ENCODE measurements around the gene TMED8. TPM values are rescaled to one million over a fixed set of nuclear protein-coding genes. Genes with fewer than 3 reads are reported as not detected.
"Not testable (repeated sequence)": the region's sequence is repeated elsewhere in the genome, so short reads cannot be mapped to it uniquely, and the experiment has no call there.

Gene TMED8
- total and polyA plus RNA-seq, 5 donors = 2.4 to 7.5 (median 6.4) TPM

DNA sequence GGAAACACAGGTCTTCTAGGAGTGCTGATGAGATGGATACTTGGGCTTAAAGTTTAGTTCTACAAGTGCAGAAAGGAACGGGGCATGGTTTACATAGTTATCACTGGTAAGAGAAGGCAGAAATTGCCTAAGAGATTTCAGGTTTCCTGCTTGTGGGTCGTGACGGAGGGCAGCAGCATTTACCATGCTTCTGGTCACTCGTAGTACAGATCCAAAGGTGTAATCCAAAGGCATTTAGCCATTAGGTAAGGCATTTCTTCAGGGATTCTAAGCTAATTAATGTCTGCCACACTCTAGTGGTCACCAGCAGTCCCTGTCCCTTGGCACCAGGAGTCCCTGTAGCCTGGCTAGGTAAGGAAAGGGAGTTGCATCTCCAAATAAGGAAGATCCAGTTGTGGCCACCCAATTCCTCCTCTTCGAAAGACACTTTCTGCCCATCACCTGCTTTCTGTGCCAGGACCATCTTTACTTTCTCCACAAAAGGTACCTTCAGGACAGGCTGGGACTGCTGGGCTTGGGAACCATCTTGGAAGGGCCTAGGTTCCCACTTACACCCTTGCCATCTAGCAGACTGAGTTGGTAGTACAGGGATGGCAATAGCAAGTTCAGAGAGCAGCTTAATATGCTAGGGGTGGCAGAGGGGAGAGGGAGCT is 54.5 kb downstream of the TMED8 start:
- no peak for DNase-seq
- WGBS = 55% methylated on average over 5 of the region's 5 CpGs
- intact Hi-C loops (cut with DNase I) = loop anchor here in 1 of 4 donors (5.0 kb wide), 1 partner anchor 135 kb away; the partner anchor contains the start of genes AHSA1 and VIPAS39
- Histone ChIP-seq H3K4me3 (ENCODE audit: low read length) (peak overlapping the region; percentile 78), H3K9me3 (ENCODE audit: control insufficient read depth, low read length) (no peaks in the 10 kb centered on the region), H3K27me3 (ENCODE audit: control insufficient read depth, insufficient read depth) (no peaks in the 10 kb centered on the region), H3K4me1 (ENCODE audit: control insufficient read depth, insufficient read depth, low read length) (peaks cover 4% of the 10 kb centered on the region), H3K27ac (ENCODE audit: low read length) (no peak overlapping the region)
- ATAC-seq = no peak

DNA sequence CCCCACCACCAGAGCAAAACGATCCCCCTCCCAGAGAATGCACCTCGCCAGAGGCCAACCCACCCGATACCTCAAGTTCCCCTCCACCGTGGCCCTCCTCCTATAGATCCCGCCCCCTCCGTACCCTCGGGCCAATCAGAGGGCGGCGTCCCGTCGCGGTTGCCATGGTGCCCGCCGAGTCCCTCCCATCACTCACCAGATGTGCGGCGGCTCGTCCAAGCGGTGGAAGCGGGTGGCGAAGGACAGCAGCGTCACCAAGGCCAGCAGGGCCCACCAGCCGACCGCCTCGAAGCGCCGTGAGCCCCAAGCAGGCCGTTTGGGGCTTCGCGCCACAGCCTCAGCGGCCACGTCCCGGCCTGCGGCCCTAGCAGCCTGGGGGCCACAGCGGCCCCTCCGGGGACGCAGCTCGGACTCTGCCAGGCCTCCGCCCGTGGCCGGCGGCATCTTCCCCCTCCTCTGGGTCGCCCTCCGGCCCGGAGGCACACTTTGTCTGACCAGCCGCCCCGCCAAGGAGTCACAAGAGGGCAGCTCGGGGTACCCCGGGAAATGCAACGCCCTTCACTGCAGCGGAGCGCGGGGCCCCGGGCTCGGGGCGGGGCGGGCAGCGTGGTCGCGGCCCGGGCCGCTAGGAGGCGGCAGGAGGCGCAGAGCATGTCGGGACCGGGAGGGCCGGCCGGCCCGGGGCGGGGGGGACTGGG is 56.5 kb downstream of the TMED8 start, which contains the start of gene POMT2:
POMT2 (minus strand) TSS at position 646 of the 698 bp plus-strand sequence; CDS start at position 444, 202 bp downstream.
- WGBS = under 1% methylated on average over 69 of the region's 69 CpGs
- no peaks in the 10 kb centered on the region for H3K9me3 ChIP-seq (ENCODE audit: control insufficient read depth, low read length)
- peak; percentile 95 to 98 (median 97) for DNase-seq
- peak within 1 kb of the TSS; percentile 85 for H3K27ac ChIP-seq (ENCODE audit: low read length)
- H3K4me1 ChIP-seq (ENCODE audit: control insufficient read depth, insufficient read depth, low read length) = peaks cover 6% of the 10 kb centered on the region
- ATAC-seq = peak; percentile 88 to 89
- intact Hi-C loops (cut with DNase I) = loop anchor here in 1 of 4 donors (5.0 kb wide), 1 partner anchor 137 kb away; the partner anchor contains the start of genes AHSA1 and VIPAS39
- no peaks in the 10 kb centered on the region for H3K27me3 ChIP-seq (ENCODE audit: control insufficient read depth, insufficient read depth)
- H3K4me3 ChIP-seq (ENCODE audit: low read length) = peak within 1 kb of the TSS; percentile 78

DNA sequence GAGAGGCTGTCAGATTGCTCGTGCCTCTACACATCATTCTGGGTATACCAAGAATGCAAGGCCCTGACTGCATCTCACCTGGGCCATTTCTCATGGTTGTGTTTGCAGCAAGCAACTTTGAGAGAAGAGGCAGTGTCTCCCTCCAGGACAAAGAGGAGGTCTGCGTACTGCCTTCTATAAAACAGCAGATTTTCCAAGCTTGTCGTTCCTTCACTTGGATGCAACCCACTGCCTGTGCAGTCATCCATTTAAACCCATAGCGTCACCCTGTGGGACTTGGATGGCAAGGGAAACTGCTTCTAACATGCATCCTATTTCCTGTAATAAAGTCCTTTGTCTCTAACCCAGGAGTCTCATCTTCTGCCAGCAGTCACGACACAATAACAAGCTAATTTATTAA is 57.5 kb downstream of the TMED8 start:
- H3K27ac ChIP-seq (ENCODE audit: low read length) = no peak overlapping the region
- WGBS = 52% methylated on average over 5 of the region's 5 CpGs
- no peaks in the 10 kb centered on the region for H3K27me3 ChIP-seq (ENCODE audit: control insufficient read depth, insufficient read depth)
- no peak overlapping the region for H3K4me3 ChIP-seq (ENCODE audit: low read length)
- no peak for ATAC-seq
- no peaks in the 10 kb centered on the region for H3K9me3 ChIP-seq (ENCODE audit: control insufficient read depth, low read length)
- peaks cover 10% of the 10 kb centered on the region for H3K4me1 ChIP-seq (ENCODE audit: control insufficient read depth, insufficient read depth, low read length)
- intact Hi-C loops (cut with DNase I) = loop anchor here (5.0 to 10.0 kb wide), 4 partner anchors 165 to 447 kb away; no protein-coding TSS in a partner anchor
- DNase-seq = no peak

DNA sequence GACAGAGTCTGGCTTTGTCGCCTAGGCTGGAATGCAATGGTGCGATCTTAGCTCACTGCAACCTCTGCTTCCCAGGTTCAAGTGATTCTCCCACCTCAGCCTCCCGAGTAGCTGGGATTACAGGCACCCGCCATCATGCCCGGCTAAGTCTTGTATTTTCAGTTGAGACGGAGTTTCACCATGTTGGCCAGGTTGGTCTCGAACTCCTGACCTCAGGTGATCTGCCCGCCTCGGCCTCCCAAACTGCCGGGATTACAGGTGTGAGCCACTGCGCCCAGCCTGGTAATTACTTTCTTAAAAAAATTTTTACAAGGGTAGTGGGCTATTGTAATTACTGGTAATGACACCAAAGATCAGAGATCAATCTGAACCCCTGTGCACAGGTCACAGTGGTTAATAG is 58.1 kb downstream of the TMED8 start:
- peaks cover 13% of the 10 kb centered on the region for H3K4me1 ChIP-seq (ENCODE audit: control insufficient read depth, insufficient read depth, low read length)
- not testable (repeated sequence) for H3K27me3 ChIP-seq (ENCODE audit: control insufficient read depth, insufficient read depth); ATAC-seq; H3K27ac ChIP-seq (ENCODE audit: low read length); H3K4me3 ChIP-seq (ENCODE audit: low read length); H3K9me3 ChIP-seq (ENCODE audit: control insufficient read depth, low read length); DNase-seq
- 91% methylated on average over 11 of the region's 11 CpGs for WGBS
- intact Hi-C loops (cut with DNase I) = loop anchor here (5.0 to 10.0 kb wide), 4 partner anchors 164 to 446 kb away; no protein-coding TSS in a partner anchor

DNA sequence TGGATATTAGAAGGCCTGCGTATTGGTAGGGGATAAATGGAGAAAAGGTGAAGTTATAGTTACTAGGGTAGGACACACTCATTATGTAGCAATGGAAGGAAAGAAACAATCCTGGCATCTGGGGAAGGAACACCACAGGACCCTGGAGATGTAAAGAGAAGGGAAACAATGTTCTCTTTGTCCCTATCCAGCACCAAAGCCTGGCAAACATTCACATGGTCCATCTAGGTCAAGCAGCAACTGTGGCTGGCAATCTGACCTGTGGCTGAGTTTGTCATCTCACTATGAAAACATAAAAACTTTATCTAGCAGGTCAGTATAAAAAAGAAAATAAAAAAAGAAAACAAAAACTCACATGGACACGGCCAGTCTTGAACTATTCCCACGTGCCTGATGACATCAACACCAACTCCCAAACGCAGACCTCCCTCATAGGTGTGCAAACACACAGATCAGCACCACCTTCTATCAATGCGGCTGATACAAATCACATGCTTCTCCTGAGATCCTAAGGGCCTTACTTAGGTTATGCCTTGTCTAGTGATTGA is 58.8 kb downstream of the TMED8 start:
- H3K27ac ChIP-seq (ENCODE audit: low read length) = no peak overlapping the region

DNA sequence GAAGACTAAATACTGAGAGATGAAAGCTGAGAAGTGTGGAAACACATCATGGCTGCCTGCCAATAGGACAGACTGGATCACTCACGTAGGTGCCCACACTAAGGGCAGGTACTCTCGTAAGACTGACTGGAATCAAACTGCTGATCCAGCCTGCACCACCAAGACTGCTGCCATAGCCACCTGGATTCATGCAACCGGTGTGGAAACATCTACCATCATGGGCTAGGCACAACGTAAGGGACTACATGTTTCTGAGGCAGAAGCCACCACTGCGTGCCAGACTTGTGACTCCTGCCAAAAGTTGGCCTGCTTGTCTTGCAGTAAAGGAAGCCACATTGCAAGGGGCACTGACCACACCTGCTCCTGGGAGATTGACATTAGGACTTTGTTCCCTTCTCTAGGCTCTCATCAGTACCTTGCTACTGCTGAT is 60.0 kb downstream of the TMED8 start:
- Histone ChIP-seq H3K9me3 (ENCODE audit: control insufficient read depth, low read length) (no peaks in the 10 kb centered on the region), H3K27me3 (ENCODE audit: control insufficient read depth, insufficient read depth) (no peaks in the 10 kb centered on the region), H3K27ac (ENCODE audit: low read length) (no peak overlapping the region), H3K4me1 (ENCODE audit: control insufficient read depth, insufficient read depth, low read length) (peaks cover 8% of the 10 kb centered on the region), H3K4me3 (ENCODE audit: low read length) (no peak overlapping the region)
- ATAC-seq (no peak), DNase-seq (no peak)
- intact Hi-C loops (cut with DNase I) = loop anchor here (5.0 to 10.0 kb wide), 4 partner anchors 162 to 445 kb away; no protein-coding TSS in a partner anchor
- 69% methylated on average over 5 of the region's 5 CpGs for WGBS

More for the DNA sequence above, 58.8 kb downstream of the TMED8 start:
- H3K27me3 ChIP-seq (ENCODE audit: control insufficient read depth, insufficient read depth) = no peaks in the 10 kb centered on the region
- intact Hi-C loops (cut with DNase I) = loop anchor here (5.0 to 10.0 kb wide), 4 partner anchors 163 to 446 kb away; no protein-coding TSS in a partner anchor
- peaks cover 13% of the 10 kb centered on the region for H3K4me1 ChIP-seq (ENCODE audit: control insufficient read depth, insufficient read depth, low read length)
- no peak for DNase-seq
- 80% methylated on average over 5 of the region's 5 CpGs for WGBS
- H3K4me3 ChIP-seq (ENCODE audit: low read length) = no peak overlapping the region
- ATAC-seq = no peak
- H3K9me3 ChIP-seq (ENCODE audit: control insufficient read depth, low read length) = no peaks in the 10 kb centered on the region

DNA sequence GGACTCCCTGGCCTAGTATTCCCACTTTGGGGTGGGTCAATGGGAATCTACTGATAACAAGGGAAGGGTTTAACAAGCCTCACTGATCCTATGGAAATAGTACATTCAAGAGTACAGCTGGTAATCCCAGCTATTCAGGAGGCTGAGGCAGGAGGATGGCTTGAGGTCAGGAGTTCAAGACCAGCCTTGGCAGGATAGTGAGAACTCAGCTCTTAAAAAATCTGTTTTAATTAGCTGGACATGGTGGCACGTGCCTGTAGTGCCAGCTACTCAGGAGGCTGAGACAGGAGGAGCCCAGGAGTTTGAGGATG is 60.7 kb downstream of the TMED8 start:
- H3K27ac ChIP-seq (ENCODE audit: low read length) = no peak overlapping the region
- H3K27me3 ChIP-seq (ENCODE audit: control insufficient read depth, insufficient read depth) = no peaks in the 10 kb centered on the region
- peaks cover 8% of the 10 kb centered on the region for H3K4me1 ChIP-seq (ENCODE audit: control insufficient read depth, insufficient read depth, low read length)
- 42% methylated on average over 1 of the region's 1 CpG for WGBS
- intact Hi-C loops (cut with DNase I) = loop anchor here (5.0 to 10.0 kb wide), 4 partner anchors 161 to 444 kb away; no protein-coding TSS in a partner anchor
- DNase-seq (no peak), ATAC-seq (no peak)
- H3K9me3 ChIP-seq (ENCODE audit: control insufficient read depth, low read length) = no peaks in the 10 kb centered on the region
- no peak overlapping the region for H3K4me3 ChIP-seq (ENCODE audit: low read length)

DNA sequence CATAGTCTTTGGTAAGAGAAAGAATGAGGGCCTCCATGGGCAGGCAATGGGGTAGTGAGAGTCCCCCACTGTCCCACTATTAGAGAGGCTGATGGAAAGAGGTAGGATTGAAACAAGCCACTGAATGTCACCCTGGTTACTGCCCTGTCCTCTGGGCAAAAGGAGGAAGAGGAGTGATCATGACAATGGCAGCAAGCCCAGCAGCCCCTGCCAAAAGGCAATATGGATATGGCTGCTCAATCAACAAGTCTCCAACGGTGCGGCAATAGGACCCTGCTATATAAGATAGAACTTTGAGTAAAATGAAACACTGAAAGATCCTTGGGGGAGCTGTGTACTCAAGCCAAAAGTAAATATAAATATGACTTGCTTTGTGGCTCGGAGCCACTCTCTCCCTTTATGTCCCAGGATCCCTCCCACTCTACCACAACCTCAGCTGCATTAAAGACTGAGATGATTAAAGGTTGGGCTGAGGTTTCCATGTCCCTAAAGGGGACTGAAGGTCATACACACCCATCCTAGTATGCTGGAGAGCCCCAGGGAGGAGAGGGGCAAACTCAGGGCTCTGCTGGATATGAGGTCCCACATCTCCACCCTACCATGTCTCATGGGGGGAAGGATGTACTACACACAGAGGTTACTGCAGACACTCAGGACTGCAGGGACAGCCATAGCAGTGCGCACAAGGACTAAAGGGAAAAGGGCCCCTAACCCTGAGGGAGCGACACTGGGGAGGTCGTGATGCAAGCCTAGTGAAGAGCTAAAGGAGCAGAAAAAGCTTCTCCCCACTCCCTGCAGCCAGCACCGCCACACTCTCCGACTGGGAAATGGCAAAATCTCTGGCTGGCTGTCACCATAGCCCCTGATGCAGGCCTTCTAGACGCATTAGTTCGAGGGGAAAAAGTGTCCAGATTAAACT is 62.1 kb downstream of the TMED8 start:
- Histone ChIP-seq H3K4me1 (ENCODE audit: control insufficient read depth, insufficient read depth, low read length) (peaks cover 8% of the 10 kb centered on the region), H3K27me3 (ENCODE audit: control insufficient read depth, insufficient read depth) (no peaks in the 10 kb centered on the region), H3K27ac (ENCODE audit: low read length) (no peak overlapping the region), H3K4me3 (ENCODE audit: low read length) (no peak overlapping the region), H3K9me3 (ENCODE audit: control insufficient read depth, low read length) (no peaks in the 10 kb centered on the region)
- WGBS = 60% methylated on average over 10 of the region's 10 CpGs
- no peak for ATAC-seq
- intact Hi-C loops (cut with DNase I) = loop anchor here (5.0 to 10.0 kb wide), 4 partner anchors 160 to 442 kb away; no protein-coding TSS in a partner anchor
- DNase-seq = peak in 1 of 3 donors; percentile 19

DNA sequence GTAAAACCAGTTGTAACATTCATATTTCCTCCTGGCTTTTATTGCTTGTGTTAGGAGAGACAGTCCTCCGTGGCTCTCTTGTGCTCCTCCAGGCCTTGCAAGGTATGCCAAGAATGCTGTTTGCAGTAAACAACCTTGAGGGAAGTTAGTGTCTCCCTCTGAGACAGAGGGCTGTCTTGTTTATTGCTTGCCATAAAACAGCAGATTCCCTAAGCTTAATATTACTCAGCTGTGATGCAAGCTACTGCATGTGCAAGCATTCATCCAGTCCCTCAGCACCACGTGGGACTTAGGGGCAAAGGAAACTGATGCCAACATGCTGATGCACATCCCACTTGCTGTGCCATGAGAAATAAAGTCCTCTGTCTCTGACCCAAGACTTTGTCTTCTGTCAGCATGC is 62.9 kb downstream of the TMED8 start:
- H3K27me3 ChIP-seq (ENCODE audit: control insufficient read depth, insufficient read depth) = no peaks in the 10 kb centered on the region
- H3K4me3 ChIP-seq (ENCODE audit: low read length) = no peak overlapping the region
- intact Hi-C loops (cut with DNase I) = loop anchor here in 3 of 4 donors (10.0 kb wide), 2 partner anchors 159 to 439 kb away; no protein-coding TSS in a partner anchor
- 29% methylated on average over 2 of the region's 2 CpGs for WGBS
- H3K9me3 ChIP-seq (ENCODE audit: control insufficient read depth, low read length) = no peaks in the 10 kb centered on the region
- no peak overlapping the region for H3K27ac ChIP-seq (ENCODE audit: low read length)
- peaks cover 8% of the 10 kb centered on the region for H3K4me1 ChIP-seq (ENCODE audit: control insufficient read depth, insufficient read depth, low read length)
- ATAC-seq (no peak), DNase-seq (no peak)

DNA sequence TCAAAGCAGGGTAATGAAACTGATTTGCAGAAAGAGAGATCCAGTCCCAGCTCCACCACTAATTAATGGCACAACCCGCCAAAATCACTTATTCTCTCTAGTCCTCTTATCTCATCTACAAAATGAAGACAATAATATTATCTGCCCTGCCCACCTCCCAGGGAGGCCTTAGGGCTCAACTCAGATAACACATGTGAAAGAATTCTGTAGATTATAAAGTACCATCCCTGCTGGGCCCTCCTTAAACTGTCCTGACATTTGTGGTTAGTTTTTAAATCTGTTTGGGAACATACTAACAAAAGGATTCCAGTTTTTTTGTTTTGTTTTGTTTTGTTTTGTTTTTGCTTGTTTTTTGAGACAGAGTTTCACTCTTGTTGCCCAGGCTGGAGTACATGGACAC is 63.5 kb downstream of the TMED8 start:
- intact Hi-C loops (cut with DNase I) = loop anchor here in 3 of 4 donors (10.0 kb wide), 2 partner anchors 159 to 439 kb away; no protein-coding TSS in a partner anchor
- no peak overlapping the region for H3K4me3 ChIP-seq (ENCODE audit: low read length)
- DNase-seq (no peak), ATAC-seq (no peak)
- no peaks in the 10 kb centered on the region for H3K9me3 ChIP-seq (ENCODE audit: control insufficient read depth, low read length)
- 43% methylated on average over 1 of the region's 1 CpG for WGBS
- no peak overlapping the region for H3K27ac ChIP-seq (ENCODE audit: low read length)
- peaks cover 8% of the 10 kb centered on the region for H3K4me1 ChIP-seq (ENCODE audit: control insufficient read depth, insufficient read depth, low read length)
- H3K27me3 ChIP-seq (ENCODE audit: control insufficient read depth, insufficient read depth) = no peaks in the 10 kb centered on the region

All from right cardiac atrium (tissue), 5 donors.